Peyer's patch (tissue), 4 donors: ENCODE data around the gene TLX2. TPM values are rescaled to one million over a fixed set of nuclear protein-coding genes. Genes with fewer than 3 reads are reported as not detected.
A peak's percentile ranks its signal among the peaks of the same experiment; 100 is the strongest.

Experiments used
- DNase-seq, 3 donors: peaks; one replicate each; pipeline ENCODE4 v3.0.0-alpha.2; 2017 to 2019
- H3K27ac ChIP-seq, 4 donors: fragments of 200-600 bp; sonication (generic); one replicate each; pipeline ENCODE4 v1.5.1; 2016 to 2019
- H3K27me3 ChIP-seq, 2 donors: fragments of 200-600 bp; sonication (generic); one replicate each; pipeline ENCODE4 v1.5.1; 2019
- H3K36me3 ChIP-seq, 3 donors: fragments of 200-600 bp; sonication (generic); one replicate each; pipeline ENCODE4 v1.5.1; 2016 to 2019
- H3K4me1 ChIP-seq, 4 donors: fragments of 200-600 bp; sonication (generic); one replicate each; pipeline ENCODE4 v1.5.1; 2016 to 2019
- H3K4me3 ChIP-seq, 4 donors: fragments of 200-600 bp; sonication (generic); 1 replicate in 3 of 4; 2 replicates in 1 of 4; pipeline ENCODE4 v1.5.1; 2016 to 2019; ENCODE audit warnings: mild to moderate bottlenecking in 1 of 4
- H3K9me3 ChIP-seq, 4 donors: fragments of 200-600 bp; sonication (generic); one replicate each; pipeline ENCODE4 v1.5.1; 2016 to 2019; ENCODE audit warnings: mild to moderate bottlenecking in 1 of 4
- POLR2A ChIP-seq, 2 donors: fragments of 450-650 bp; IDR thresholded peaks; one replicate each; pipeline ENCODE4 v1.5.1; 2017; ENCODE audit warnings: antibody characterized with exemption in 2 of 2, mild to moderate bottlenecking in 2 of 2, moderate library complexity in 2 of 2
- total RNA-seq, 4 donors: library from RNA; depleted of rRNA; stranded (reverse); fragments of >200 nt; gene quantifications; one replicate each; pipeline ENCODE4 v1.1.0, GENCODE V29; 2016
- TF ChIP-seq, protein P1 (sequence below), 6 experiments: fragments of 450-650 bp in 4 of 6; fragments of 200-600 bp in 2 of 6; sonication (generic) in 1 of 6; IDR thresholded peaks; one replicate each; pipeline ENCODE4 v1.5.1; 2017 to 2019; ENCODE audit warnings: antibody characterized with exemption in 6 of 6, mild to moderate bottlenecking in 3 of 6, moderate library complexity in 1 of 6

TLX2 gene
- total RNA-seq, 4 donors from 2014 or later: 0.53 to 1.7 (median 1.7) TPM; not detected in 1

DNA sequence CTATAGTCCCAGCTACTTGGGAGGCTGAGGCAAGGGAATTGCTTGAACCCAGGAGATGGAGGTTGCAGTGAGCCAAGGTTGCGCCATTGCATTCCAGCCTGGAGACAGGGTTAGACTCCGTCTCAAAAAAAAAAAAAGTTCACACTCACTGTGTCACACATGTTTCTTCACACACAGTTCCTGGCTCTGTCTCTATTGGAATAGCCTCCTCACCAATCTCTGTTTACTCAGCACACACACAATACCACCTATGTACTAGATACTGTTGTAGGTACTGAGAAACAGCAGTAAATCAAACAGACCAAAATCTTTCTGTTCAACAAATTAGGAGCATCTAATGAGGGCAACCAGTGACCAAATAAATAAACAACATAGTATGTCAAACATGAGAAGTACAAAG lies 28.1 kb upstream of the TLX2 start:
- DNase-seq: no peak
- Histone ChIP-seq H3K27me3 (no peaks in the 10 kb centered on the region), H3K4me1 (peaks cover 3 to 28% (median 12%) of the 10 kb centered on the region in 4 donors), H3K4me3 (no peak overlapping the region), H3K27ac (no peak overlapping the region), H3K36me3 (peaks cover 0 to 43% (median 0%) of the 10 kb centered on the region in 3 donors), H3K9me3 (no peaks in the 10 kb centered on the region)
- no peak for TF ChIP-seq POLR2A (IDR thresholded peaks at IDR 0.05)
- TF ChIP-seq, protein P1, sequence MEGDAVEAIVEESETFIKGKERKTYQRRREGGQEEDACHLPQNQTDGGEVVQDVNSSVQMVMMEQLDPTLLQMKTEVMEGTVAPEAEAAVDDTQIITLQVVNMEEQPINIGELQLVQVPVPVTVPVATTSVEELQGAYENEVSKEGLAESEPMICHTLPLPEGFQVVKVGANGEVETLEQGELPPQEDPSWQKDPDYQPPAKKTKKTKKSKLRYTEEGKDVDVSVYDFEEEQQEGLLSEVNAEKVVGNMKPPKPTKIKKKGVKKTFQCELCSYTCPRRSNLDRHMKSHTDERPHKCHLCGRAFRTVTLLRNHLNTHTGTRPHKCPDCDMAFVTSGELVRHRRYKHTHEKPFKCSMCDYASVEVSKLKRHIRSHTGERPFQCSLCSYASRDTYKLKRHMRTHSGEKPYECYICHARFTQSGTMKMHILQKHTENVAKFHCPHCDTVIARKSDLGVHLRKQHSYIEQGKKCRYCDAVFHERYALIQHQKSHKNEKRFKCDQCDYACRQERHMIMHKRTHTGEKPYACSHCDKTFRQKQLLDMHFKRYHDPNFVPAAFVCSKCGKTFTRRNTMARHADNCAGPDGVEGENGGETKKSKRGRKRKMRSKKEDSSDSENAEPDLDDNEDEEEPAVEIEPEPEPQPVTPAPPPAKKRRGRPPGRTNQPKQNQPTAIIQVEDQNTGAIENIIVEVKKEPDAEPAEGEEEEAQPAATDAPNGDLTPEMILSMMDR (IDR thresholded peaks at IDR 0.05): no peak

DNA sequence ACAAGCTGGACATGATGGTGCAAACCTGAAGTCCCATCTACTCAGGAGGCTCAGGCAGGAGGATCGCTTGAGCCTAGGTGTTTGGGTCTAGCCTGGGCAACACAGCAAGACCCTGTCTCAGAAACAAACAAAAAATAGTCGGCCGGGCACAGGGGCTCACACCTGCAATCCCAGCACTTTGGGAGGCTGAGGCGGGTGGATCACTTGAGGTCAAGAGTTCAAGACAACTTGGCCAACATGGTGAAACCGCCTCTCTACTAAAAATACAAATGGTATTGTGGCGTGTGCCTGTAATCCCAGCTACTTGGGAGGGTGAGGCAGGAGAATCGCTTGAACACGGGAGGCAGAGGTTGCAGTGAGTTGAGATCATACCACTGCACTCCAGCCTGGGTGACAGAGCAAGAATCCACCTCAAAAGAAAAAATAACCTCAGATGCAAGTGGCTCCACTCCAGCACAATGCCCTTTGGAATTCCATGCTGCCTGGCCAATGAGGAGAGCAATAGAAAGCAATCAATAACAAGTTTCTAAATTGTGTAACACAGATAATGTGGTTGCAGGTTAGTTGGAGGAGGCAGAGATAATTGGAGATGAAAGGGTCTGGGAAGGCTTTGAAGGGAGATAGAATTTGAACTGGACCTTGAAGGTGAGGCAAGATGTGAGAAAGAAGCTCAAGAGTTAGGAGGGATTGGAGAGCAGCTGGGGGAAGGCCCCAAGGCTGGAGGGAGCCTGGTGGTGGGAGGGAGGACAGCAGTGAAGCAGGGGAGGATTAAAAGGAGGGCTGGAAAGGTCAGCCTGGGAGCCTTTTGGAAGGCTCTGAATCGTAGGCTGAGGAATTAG lies 25.4 kb upstream of the TLX2 start:
- TF ChIP-seq, protein P1 (IDR thresholded peaks at IDR 0.05): peak in 2 of 6 experiments; percentile 15 to 18
- no peak for TF ChIP-seq POLR2A (IDR thresholded peaks at IDR 0.05)
- Histone ChIP-seq H3K27me3 (no peaks in the 10 kb centered on the region), H3K4me1 (peaks cover 0 to 14% (median 1%) of the 10 kb centered on the region in 4 donors), H3K36me3 (peaks cover 0 to 70% (median 0%) of the 10 kb centered on the region in 3 donors), H3K4me3 (no peak overlapping the region), H3K27ac (peak overlapping the region in 2 of 4 donors; percentile 27 to 73), H3K9me3 (no peaks in the 10 kb centered on the region)
- peak in 1 of 3 donors; percentile 65 for DNase-seq

- Histone ChIP-seq H3K4me1 (peaks cover 0 to 8% (median 1%) of the 10 kb centered on the region in 4 donors), H3K9me3 (no peaks in the 10 kb centered on the region), H3K4me3 (no peak overlapping the region), H3K27me3 (no peaks in the 10 kb centered on the region), H3K36me3 (peaks cover 0 to 77% (median 0%) of the 10 kb centered on the region in 3 donors), H3K27ac (no peak overlapping the region)
- DNase-seq: no peak
- no peak for TF ChIP-seq POLR2A (IDR thresholded peaks at IDR 0.05)
- TF ChIP-seq, protein P1 (IDR thresholded peaks at IDR 0.05): no peak
Measured at GRCh38 chr2:74489906-74490305, 24.3 kb upstream of the TLX2 start.

DNA sequence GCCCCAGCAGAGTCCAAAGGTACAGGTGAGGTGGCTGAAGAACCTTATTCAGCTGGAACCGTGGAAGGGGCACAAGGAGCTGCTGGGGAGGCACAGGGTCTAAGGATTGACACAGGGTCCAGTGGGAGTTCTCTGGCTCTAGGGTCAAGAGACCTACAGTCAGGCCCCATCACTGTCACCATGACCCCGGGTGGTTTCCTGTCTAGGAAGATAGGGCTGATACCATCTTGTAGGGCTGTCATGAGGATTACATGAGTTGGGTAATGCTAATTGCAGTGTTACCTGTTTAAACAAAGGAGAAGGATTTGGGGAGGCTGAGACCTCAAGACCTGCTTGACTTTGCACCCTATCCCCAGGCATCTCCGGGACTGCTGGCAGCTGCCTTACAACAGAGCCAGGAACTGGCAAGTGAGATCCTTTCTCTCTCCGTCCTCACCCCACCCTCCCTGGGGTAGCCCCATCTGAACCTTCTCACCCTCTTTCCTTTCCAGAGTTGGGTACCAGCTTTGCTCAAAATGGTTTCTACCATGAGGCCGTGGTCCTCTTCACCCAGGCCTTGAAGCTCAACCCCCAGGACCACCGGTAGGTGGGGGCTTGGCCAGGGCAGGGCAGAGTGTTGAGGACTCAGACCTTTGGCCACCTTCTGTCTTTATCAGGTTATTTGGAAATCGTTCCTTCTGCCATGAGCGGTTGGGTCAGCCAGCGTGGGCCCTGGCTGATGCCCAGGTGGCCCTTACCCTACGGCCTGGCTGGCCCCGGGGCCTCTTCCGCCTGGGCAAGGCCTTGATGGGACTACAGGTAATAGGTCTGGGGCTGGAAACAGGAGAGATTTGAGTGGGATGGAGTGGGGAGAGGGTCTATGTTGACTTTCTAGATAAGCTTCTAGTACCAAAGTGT lies 22.4 kb upstream of the TLX2 start:
- Histone ChIP-seq H3K4me1 (peaks cover 0 to 8% (median 1%) of the 10 kb centered on the region in 4 donors), H3K9me3 (no peaks in the 10 kb centered on the region), H3K27me3 (no peaks in the 10 kb centered on the region), H3K36me3 (peaks cover 0 to 60% (median 0%) of the 10 kb centered on the region in 3 donors), H3K4me3 (no peak overlapping the region), H3K27ac (no peak overlapping the region)
- no peak for DNase-seq
- TF ChIP-seq, protein P1 (IDR thresholded peaks at IDR 0.05): no peak
- no peak for TF ChIP-seq POLR2A (IDR thresholded peaks at IDR 0.05)

- peak in 1 of 3 donors; percentile 7 for DNase-seq
- no peak overlapping the region for H3K4me3 ChIP-seq
- TF ChIP-seq, protein P1 (IDR thresholded peaks at IDR 0.05): no peak
- no peak for TF ChIP-seq POLR2A (IDR thresholded peaks at IDR 0.05)
- H3K27ac ChIP-seq: no peak overlapping the region
- H3K9me3 ChIP-seq: no peaks in the 10 kb centered on the region
- peaks cover 2 to 20% (median 7%) of the 10 kb centered on the region in 4 donors for H3K4me1 ChIP-seq
- peaks cover 0 to 52% (median 0%) of the 10 kb centered on the region in 3 donors for H3K36me3 ChIP-seq
- H3K27me3 ChIP-seq: no peaks in the 10 kb centered on the region
Measured at GRCh38 chr2:74493546-74493945, 20.7 kb upstream of the TLX2 start.
